Pancreas (tissue), 10 donors: ENCODE measurements around the gene SLC41A3. TPM values are rescaled to one million over a fixed set of nuclear protein-coding genes. Genes with fewer than 3 reads are reported as not detected.

Experiments
- ATAC-seq, 4 donors: fragments of 200-7000 bp; cut with Tn5 transposase; one replicate each; pipeline versions ENCODE4 v1.8.0 to v1.9.1; 2020; ENCODE audit warnings: mild to moderate bottlenecking in 4 of 4, moderate library complexity in 4 of 4
- DNase-seq, 6 donors: peaks; one replicate each; pipeline ENCODE4 v3.0.0-alpha.2; 2020
- FAIRE-seq: peaks from 2 replicates; lab custom pipeline; 2012; peaks lifted over from hg19 to GRCh38; lab: Jason Lieb, UNC
- H3K27ac ChIP-seq, 4 donors: fragments of 200-600 bp; sonication (generic); 1 replicate in 3 of 4; 2 replicates in 1 of 4; pipeline versions ENCODE4 v1.5.0 to v1.8.0; 2020
- H3K27me3 ChIP-seq, 4 donors: fragments of 200-600 bp; one replicate each; pipeline ENCODE4 v1.8.0; 2021
- H3K36me3 ChIP-seq, 3 donors: fragments of 200-600 bp; sonication (generic) in 1 of 3; one replicate each; pipeline versions ENCODE4 v1.5.0 to v1.8.0; 2020 to 2021
- H3K4me1 ChIP-seq, 3 donors: fragments of 200-600 bp; one replicate each; pipeline ENCODE4 v1.8.0; 2021
- H3K4me3 ChIP-seq, 4 donors: fragments of 200-600 bp; sonication (generic) in 2 of 4; one replicate each; pipeline versions ENCODE4 v1.5.0 to v1.8.0; 2020 to 2021
- H3K9me3 ChIP-seq, 4 donors: fragments of 200-600 bp; one replicate each; pipeline ENCODE4 v1.8.0; 2021
- WGBS, 2 donors: extraction: QIAGEN DNeasy Blood & Tissue Kit; methylation state at CpG; one replicate each; pipeline ENCODE4 v1.1.7; 2013; 5-methylcytosine and 5-hydroxymethylcytosine counted together
- intact Hi-C, 3 donors: fragments of 100-400 bp; cut with DNase I; formaldehyde crosslinking; loops; one replicate each; pipeline versions ENCODE4 v1.11.1 to v1.14.2; 2022
- polyA plus RNA-seq, 2 donors: library from polyadenylated mRNA; stranded (reverse); fragments of 200-250 nt; gene quantifications; one replicate each; pipeline ENCODE4 v1.2.3, GENCODE V29; 2013
- total RNA-seq, 6 donors: library from RNA; stranded (reverse); fragmentation: NEBNext Ultra II Directional in 4 of 6; extraction: Animal tissue kit (Norgen Biotek cat#: 25700) in 4 of 6; gene quantifications; one replicate each; pipeline versions ENCODE4 v1.2.1 to v1.2.4, GENCODE V29; 2021 to 2023
- TF ChIP-seq, protein P1 (sequence below), 4 donors: fragments of 200-600 bp; sonication (generic) in 3 of 4; IDR thresholded peaks; one replicate each; pipeline versions ENCODE4 v1.5.0 to v1.8.0; 2021; ENCODE audit warnings: antibody characterized with exemption in 4 of 4
- donor health status: healthy with polysubstance abuse.
- donor health status: DM: no; HTN: no; CAD: no; lungs with moderate emphysema.
- donor health status: DM: no; HTN: no; CAD: no.
- donor health status: control.
- donor health status: control.
- donor health status: Bipolar disorder and iron deficiency.
- donor health status: DM: yes; HTN: yes; CAD: no.
- donor health status: DM: no; HTN: no; CAD: no.
- donor health status: DM: no; HTN: no; CAD: no.
- donor health status: DM: yes; HTN: yes; CAD: no.

The SLC41A3 gene
- 10 to 100 TPM; 25.1 to 38.1 (median 31.1) TPM for total RNA-seq
- polyA plus RNA-seq, result 10 to 100 TPM; 19.4 to 33.0 TPM

- Histone ChIP-seq H3K9me3 (no peaks in the 10 kb centered on the region), H3K4me1 (peaks cover 0 to 6% (median 0%) of the 10 kb centered on the region in 3 donors), H3K27me3 (no peaks in the 10 kb centered on the region), H3K4me3 (peak within 1 kb of the TSS; percentile 56 to 88 (median 80)), H3K36me3 (no peaks in the 10 kb centered on the region), H3K27ac (peak within 1 kb of the TSS; percentile 86 to 94 (median 90))
- intact Hi-C loops, result no loop called here
- 1% methylated on average over 48 to 72 of the region's 72 CpGs for WGBS, 2 donors
- no peak for FAIRE-seq
- ATAC-seq, result peak; percentile 97 to 99 (median 98)
- peak; percentile 88 to 96 (median 92) for DNase-seq
- TF ChIP-seq, protein P1, sequence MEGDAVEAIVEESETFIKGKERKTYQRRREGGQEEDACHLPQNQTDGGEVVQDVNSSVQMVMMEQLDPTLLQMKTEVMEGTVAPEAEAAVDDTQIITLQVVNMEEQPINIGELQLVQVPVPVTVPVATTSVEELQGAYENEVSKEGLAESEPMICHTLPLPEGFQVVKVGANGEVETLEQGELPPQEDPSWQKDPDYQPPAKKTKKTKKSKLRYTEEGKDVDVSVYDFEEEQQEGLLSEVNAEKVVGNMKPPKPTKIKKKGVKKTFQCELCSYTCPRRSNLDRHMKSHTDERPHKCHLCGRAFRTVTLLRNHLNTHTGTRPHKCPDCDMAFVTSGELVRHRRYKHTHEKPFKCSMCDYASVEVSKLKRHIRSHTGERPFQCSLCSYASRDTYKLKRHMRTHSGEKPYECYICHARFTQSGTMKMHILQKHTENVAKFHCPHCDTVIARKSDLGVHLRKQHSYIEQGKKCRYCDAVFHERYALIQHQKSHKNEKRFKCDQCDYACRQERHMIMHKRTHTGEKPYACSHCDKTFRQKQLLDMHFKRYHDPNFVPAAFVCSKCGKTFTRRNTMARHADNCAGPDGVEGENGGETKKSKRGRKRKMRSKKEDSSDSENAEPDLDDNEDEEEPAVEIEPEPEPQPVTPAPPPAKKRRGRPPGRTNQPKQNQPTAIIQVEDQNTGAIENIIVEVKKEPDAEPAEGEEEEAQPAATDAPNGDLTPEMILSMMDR (IDR thresholded peaks at IDR 0.05), result peak in 1 of 4 donors; percentile 9
These were observed at the start of gene SLC41A3 for GRCh38 chr3:126083913-126084767. Gene SLC41A3 (minus strand): TSS chr3:126084124. CDS start chr3:126068219, 15,905 bp downstream.

- DNase-seq, result peak in 3 of 6 donors; percentile 8 to 35 (median 11)
- intact Hi-C loops, result loop anchor here in 2 of 3 donors (5.0 to 10.0 kb wide), 2 partner anchors 71 to 259 kb away; partner anchors contain the start of gene CFAP100 (in 1 of the 2)
These were observed 49.7 kb upstream of the SLC41A3 start for GRCh38 chr3:126133606-126134005.

DNA sequence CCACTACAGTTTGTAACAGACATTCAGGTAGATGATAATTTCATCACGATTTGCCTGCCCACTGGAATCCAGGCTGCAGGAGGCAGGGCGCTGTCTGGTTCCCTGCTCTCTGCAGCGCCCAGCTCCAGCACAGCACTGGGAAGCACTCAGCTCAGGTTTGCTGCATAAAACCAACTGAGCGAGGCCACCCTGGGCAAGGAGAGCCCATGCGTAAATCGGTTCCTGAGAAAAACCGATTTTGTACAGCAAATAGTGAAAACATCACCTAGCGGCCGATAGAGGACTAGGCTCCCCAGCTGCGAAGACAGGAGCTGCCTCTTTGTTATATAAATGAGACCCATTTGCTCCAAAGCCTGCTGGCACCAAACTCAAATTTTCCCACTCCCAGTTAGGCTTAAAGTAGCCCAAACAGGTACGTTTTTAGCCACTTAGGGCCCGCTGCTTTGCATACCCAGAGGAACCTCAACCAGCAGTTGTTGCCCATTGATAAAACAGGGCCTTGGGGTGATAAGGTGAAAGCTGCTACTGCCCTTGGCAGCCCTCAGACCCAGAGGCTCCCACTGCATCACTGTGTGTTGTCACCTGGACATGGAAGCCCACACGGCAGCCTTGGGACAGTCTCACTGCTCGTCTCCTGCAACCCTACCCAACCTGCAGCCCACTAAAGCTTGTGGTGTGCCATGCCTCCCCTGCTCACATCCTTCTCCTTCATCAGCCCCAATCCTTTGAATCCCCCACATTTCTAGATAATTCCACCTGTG lies 49.0 kb upstream of the SLC41A3 start:
- FAIRE-seq (no peak), ATAC-seq (no peak), DNase-seq (peak in 3 of 6 donors; percentile 6 to 33 (median 7))
- 77 to 79% methylated on average over 14 of the region's 14 CpGs for WGBS, 2 donors
- Histone ChIP-seq H3K9me3 (no peaks in the 10 kb centered on the region), H3K27ac (no peak overlapping the region), H3K4me3 (no peak overlapping the region), H3K4me1 (no peaks in the 10 kb centered on the region), H3K36me3 (no peaks in the 10 kb centered on the region), H3K27me3 (no peaks in the 10 kb centered on the region)
- TF ChIP-seq, protein P1 (IDR thresholded peaks at IDR 0.05), result no peak
- intact Hi-C loops, result loop anchor here in 2 of 3 donors (5.0 to 10.0 kb wide), 2 partner anchors 72 to 259 kb away; partner anchors contain the start of gene CFAP100 (in 1 of the 2)

More at GRCh38 chr3:126133606-126134005, 49.7 kb upstream of the SLC41A3 start:
- ATAC-seq (no peak), FAIRE-seq (no peak)
- H3K27ac ChIP-seq, result no peak overlapping the region
- H3K4me3 ChIP-seq, result no peak overlapping the region
- TF ChIP-seq, protein P1 (IDR thresholded peaks at IDR 0.05), result no peak
- H3K9me3 ChIP-seq, result no peaks in the 10 kb centered on the region
- no peaks in the 10 kb centered on the region for H3K36me3 ChIP-seq
- WGBS, 2 donors, result 69 to 73% methylated on average over 6 of the region's 6 CpGs
- H3K4me1 ChIP-seq, result no peaks in the 10 kb centered on the region
- H3K27me3 ChIP-seq, result no peaks in the 10 kb centered on the region

- FAIRE-seq (no peak), ATAC-seq (no peak), DNase-seq (peak in 4 of 6 donors; percentile 5 to 41 (median 24))
- TF ChIP-seq, protein P1 (IDR thresholded peaks at IDR 0.05), result no peak
- Histone ChIP-seq H3K27ac (no peak overlapping the region), H3K4me1 (no peaks in the 10 kb centered on the region), H3K9me3 (no peaks in the 10 kb centered on the region), H3K36me3 (no peaks in the 10 kb centered on the region), H3K4me3 (no peak overlapping the region), H3K27me3 (no peaks in the 10 kb centered on the region)
- intact Hi-C loops, result loop anchor here in 2 of 3 donors (5.0 to 10.0 kb wide), 2 partner anchors 73 to 260 kb away; partner anchors contain the start of gene CFAP100 (in 1 of the 2)
- 73 to 88% methylated on average over 16 of the region's 16 CpGs for WGBS, 2 donors
These were observed 48.2 kb upstream of the SLC41A3 start for GRCh38 chr3:126131881-126132750.
